Measurements from ENCODE around the gene LSS. TPM values are rescaled to one million over a fixed set of nuclear protein-coding genes. Genes with fewer than 3 reads are reported as not detected.

Gene LSS
- total RNA-seq, 1 experiment from 2014 or later: 55.0 TPM

GRCh38 chr21:46138383-46138970 is 90.1 kb downstream of the LSS start:
- DNase-seq (ENCODE audit: low read depth): no peak

Other genes with a start within 250 kb of the LSS start
- gene COL6A1, start 247.0 kb downstream of the LSS start, total RNA-seq (2014; rRNA removed; shearing (Covaris generic)): 147 and 271 TPM in 2 replicates
- gene COL6A2, start 130.7 kb downstream of the LSS start, total RNA-seq (2014; rRNA removed; shearing (Covaris generic)): 131 and 240 TPM in 2 replicates
- gene FTCD, start 73.2 kb downstream of the LSS start, total RNA-seq (2014; rRNA removed; shearing (Covaris generic)): not detected in 2 replicates
- 17.4 and 21.6 TPM in 2 replicates for gene SPATC1L, start 44.3 kb downstream of the LSS start, total RNA-seq (2014; rRNA removed; shearing (Covaris generic))
- gene MCM3AP, start 56.8 kb upstream of the LSS start, total RNA-seq (2014; rRNA removed; shearing (Covaris generic)): 33.6 and 54.6 TPM in 2 replicates
- gene YBEY, start 57.6 kb upstream of the LSS start, total RNA-seq (2014; rRNA removed; shearing (Covaris generic)): 26.4 and 34.9 TPM in 2 replicates
- gene C21orf58, start 95.1 kb upstream of the LSS start, total RNA-seq (2014; rRNA removed; shearing (Covaris generic)): 11.2 and 16.2 TPM in 2 replicates
- gene PCNT, start 95.4 kb upstream of the LSS start, total RNA-seq (2014; rRNA removed; shearing (Covaris generic)): 17.0 and 29.0 TPM in 2 replicates
- gene DIP2A, start 230.1 kb upstream of the LSS start, total RNA-seq (2014; rRNA removed; shearing (Covaris generic)): 9.3 and 20.6 TPM in 2 replicates